PC-9 (cell line): ENCODE results near the gene PIEZO2. TPM values are rescaled to one million over a fixed set of nuclear protein-coding genes. Genes with fewer than 3 reads are reported as not detected.

Experiments
- BruUV-seq: library from RNA; stranded (reverse); fragments of 400-500 nt; replicated peaks from 2 replicates; lab custom pipeline; 2021; lab: Mats Ljungman, UMichigan
- CTCF ChIA-PET: fragments of 300-600 bp; sonication (Branson Sonifier 250); formaldehyde crosslinking; loops from one replicate; lab custom pipeline; 2022; ENCODE audit warnings: antibody characterized with exemption; lab: Charles Lee
- POLR2A ChIA-PET: fragments of 300-600 bp; sonication (Branson Sonifier 250); formaldehyde crosslinking; loops from one replicate; lab custom pipeline; 2022; ENCODE audit warnings: antibody characterized with exemption; ENCODE audit not compliant: unreplicated experiment; lab: Charles Lee
- DNase-seq, 2 experiments: peaks; one replicate each; pipeline versions ENCODE4 v3.0.0 to v3.0.0-alpha.2; 2015 to 2022; ENCODE audit warnings: mixed read lengths in 1 of 2
- H2AFZ ChIP-seq: fragments of 200-600 bp; sonication (generic); 2 replicates; pipeline ENCODE4 v1.8.1; 2017; ENCODE audit warnings: antibody characterized with exemption
- H3F3A ChIP-seq: fragments of 200-600 bp; sonication (generic); 2 replicates; pipeline ENCODE4 v1.8.1; 2017; ENCODE audit warnings: antibody characterized with exemption, mild to moderate bottlenecking, low read depth; ENCODE audit not compliant: insufficient read depth
- H3K27ac ChIP-seq: fragments of 200-600 bp; sonication (generic); 2 replicates; pipeline ENCODE4 v1.6.1; 2016; ENCODE audit warnings: mixed run types
- H3K27me3 ChIP-seq: fragments of 200-600 bp; sonication (generic); 2 replicates; pipeline ENCODE4 v1.6.1; 2016; ENCODE audit warnings: low read depth, mixed run types; ENCODE audit not compliant: insufficient read depth
- H3K36me3 ChIP-seq: fragments of 200-600 bp; sonication (generic); 2 replicates; pipeline ENCODE4 v1.6.1; 2016; ENCODE audit warnings: low read depth, mixed run types
- H3K4me1 ChIP-seq: fragments of 200-600 bp; sonication (generic); replicated peaks from 2 replicates; pipeline ENCODE4 v1.6.1; 2016; ENCODE audit warnings: mixed run types; ENCODE audit not compliant: insufficient read depth
- H3K4me2 ChIP-seq: fragments of 200-600 bp; sonication (generic); 2 replicates; pipeline ENCODE4 v1.6.1; 2017; ENCODE audit warnings: mixed run types
- H3K4me3 ChIP-seq: fragments of 200-600 bp; sonication (generic); 2 replicates; pipeline ENCODE4 v1.6.1; 2016; ENCODE audit warnings: mixed run types
- H3K79me2 ChIP-seq: fragments of 200-600 bp; sonication (generic); 2 replicates; pipeline ENCODE4 v1.6.1; 2017; ENCODE audit warnings: low read depth, mixed run types
- H3K9me2 ChIP-seq: fragments of 200-600 bp; sonication (generic); 2 replicates; pipeline ENCODE4 v1.8.1; 2017; ENCODE audit warnings: mild to moderate bottlenecking; ENCODE audit not compliant: insufficient read depth
- H3K9me3 ChIP-seq: fragments of 200-600 bp; sonication (generic); 2 replicates; pipeline ENCODE4 v1.8.1; 2016; ENCODE audit warnings: low read depth; ENCODE audit not compliant: insufficient read depth
- H4K20me1 ChIP-seq: fragments of 200-600 bp; sonication (generic); 2 replicates; pipeline ENCODE4 v1.8.1; 2017; ENCODE audit not compliant: insufficient read depth
- CTCF ChIP-seq: fragments of 200-600 bp; sonication (generic); conservative IDR thresholded peaks from 2 replicates; pipeline ENCODE4 v1.6.1; 2017; ENCODE audit warnings: mixed run types, antibody characterized with exemption, mild to moderate bottlenecking, moderate library complexity
- EZH2 ChIP-seq: fragments of 200-600 bp; sonication (generic); IDR thresholded peaks from 2 replicates; pipeline ENCODE4 v1.8.0; 2017; ENCODE audit warnings: antibody characterized with exemption, low read depth
- intact Hi-C: fragments of 100-400 bp; cut with micrococcal nuclease; formaldehyde crosslinking; loops from one replicate; pipeline ENCODE4 v1.10.0; 2022; ENCODE audit not compliant: unreplicated experiment
- total RNA-seq: library from RNA; stranded (reverse); gene quantifications from 2 replicates; pipeline ENCODE4 v1.2.3, GENCODE V29; 2021

Gene PIEZO2
- total RNA-seq, 1 experiment from 2014 or later = not detected

- no peaks in the 10 kb centered on the region for H3K9me2 ChIP-seq
- no peak overlapping the region for H3K27ac ChIP-seq
- DNase-seq = no peak
- no peaks in the 10 kb centered on the region for H3K9me3 ChIP-seq
- H2AFZ ChIP-seq = no peak overlapping the region
- H3K4me2 ChIP-seq = no peak overlapping the region
- peaks cover 50% of the 10 kb centered on the region for H3K27me3 ChIP-seq
- H3K4me1 ChIP-seq = no peaks in the 10 kb centered on the region
- CTCF ChIA-PET = no interaction called here
- H3K79me2 ChIP-seq = no peaks in the 10 kb centered on the region
- intact Hi-C loops = no loop called here
- no peaks in the 10 kb centered on the region for H3F3A ChIP-seq
- no TSS peak for BruUV-seq
- no peaks in the 10 kb centered on the region for H4K20me1 ChIP-seq
- POLR2A ChIA-PET = no interaction called here
- TF ChIP-seq CTCF = no peak
- TF ChIP-seq EZH2 = no peak
- H3K4me3 ChIP-seq = no peak overlapping the region
- H3K36me3 ChIP-seq = no peaks in the 10 kb centered on the region
Measured at GRCh38 chr18:10860928-10861327, 288.4 kb downstream of the PIEZO2 start.

GRCh38 chr18:10860382-10860781, 289.0 kb downstream of the PIEZO2 start:
- no peak overlapping the region for H3K4me3 ChIP-seq
- H4K20me1 ChIP-seq = no peaks in the 10 kb centered on the region
- H3K27me3 ChIP-seq = peaks cover 45% of the 10 kb centered on the region
- ChIA-PET POLR2A (no interaction called here), CTCF (no interaction called here)
- no peaks in the 10 kb centered on the region for H3K36me3 ChIP-seq
- H3F3A ChIP-seq = no peaks in the 10 kb centered on the region
- no peak overlapping the region for H2AFZ ChIP-seq
- intact Hi-C loops = no loop called here
- no peaks in the 10 kb centered on the region for H3K4me1 ChIP-seq
- TF ChIP-seq EZH2 (no peak), CTCF (no peak)
- H3K4me2 ChIP-seq = no peak overlapping the region
- no peaks in the 10 kb centered on the region for H3K9me3 ChIP-seq
- no peak overlapping the region for H3K27ac ChIP-seq
- no peak for DNase-seq
- no TSS peak for BruUV-seq
- H3K79me2 ChIP-seq = no peaks in the 10 kb centered on the region
- no peaks in the 10 kb centered on the region for H3K9me2 ChIP-seq

- CTCF ChIA-PET = no interaction called here
Measured at GRCh38 chr18:10858477-10858876, 290.9 kb downstream of the PIEZO2 start.

More at GRCh38 chr18:10858477-10858876, 290.9 kb downstream of the PIEZO2 start:
- BruUV-seq = no TSS peak
- no peak overlapping the region for H3K4me3 ChIP-seq
- H3K4me1 ChIP-seq = no peaks in the 10 kb centered on the region
- DNase-seq = no peak
- no peaks in the 10 kb centered on the region for H3K9me2 ChIP-seq
- no peak for TF ChIP-seq CTCF
- TF ChIP-seq EZH2 = no peak
- no peaks in the 10 kb centered on the region for H3K36me3 ChIP-seq
- H3K4me2 ChIP-seq = no peak overlapping the region
- no peak overlapping the region for H3K27ac ChIP-seq
- POLR2A ChIA-PET = no interaction called here
- no peaks in the 10 kb centered on the region for H3K9me3 ChIP-seq
- no peak overlapping the region for H2AFZ ChIP-seq
- intact Hi-C loops = no loop called here
- peaks cover 46% of the 10 kb centered on the region for H3K27me3 ChIP-seq
- H3K79me2 ChIP-seq = no peaks in the 10 kb centered on the region
- no peaks in the 10 kb centered on the region for H3F3A ChIP-seq
- no peaks in the 10 kb centered on the region for H4K20me1 ChIP-seq
